UCSD-AML1 (cell line): ENCODE data around the gene TNFRSF6B.
"Not testable (repeated sequence)": the region's sequence is repeated elsewhere in the genome, so short reads cannot be mapped to it uniquely, and the experiment has no call there.

Source experiments
- DNase-seq: peaks from one replicate; lab custom pipeline; 2025; ENCODE audit not compliant: unreplicated experiment; lab: John Stamatoyannopoulos, UW

TNFRSF6B gene

GRCh38 chr20:63706852-63707557 is 10.6 kb downstream of the TNFRSF6B start:
- peak; percentile 56 for DNase-seq

- peak; percentile 91 for DNase-seq
Observed at GRCh38 chr20:63707558-63708300, 11.3 kb downstream of the TNFRSF6B start, which contains the start of the genes ARFRP1 and ZGPAT. Gene ARFRP1 (minus strand): TSS chr20:63707976. CDS start chr20:63707091, 885 bp downstream. Gene ZGPAT (plus strand): TSS chr20:63708039. CDS start chr20:63708581, 542 bp downstream.

- no peak for DNase-seq
Observed at GRCh38 chr20:63708301-63709148, 12.1 kb downstream of the TNFRSF6B start.

DNA sequence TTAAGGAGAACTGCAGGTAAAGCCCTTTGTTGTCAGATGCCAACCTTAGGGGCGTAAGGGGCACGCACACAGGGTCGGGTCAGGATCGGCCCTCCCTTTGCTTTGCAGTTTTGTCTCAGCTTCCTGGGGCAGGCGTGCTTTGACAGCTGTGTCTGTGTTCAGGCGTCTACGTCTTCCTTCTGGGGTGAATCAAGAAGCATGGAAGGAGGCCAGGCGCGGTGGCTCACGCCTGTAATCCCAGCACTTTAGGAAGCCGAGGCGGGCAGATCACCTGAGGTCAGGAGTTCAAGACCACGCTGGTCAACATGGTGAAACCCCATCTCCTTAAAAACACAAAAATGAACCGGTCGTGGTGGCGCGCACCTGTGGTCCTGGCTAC is 12.7 kb downstream of the TNFRSF6B start:
- DNase-seq, result no peak

- DNase-seq, result no peak
Observed at GRCh38 chr20:63711085-63711645, 14.7 kb downstream of the TNFRSF6B start.

DNA sequence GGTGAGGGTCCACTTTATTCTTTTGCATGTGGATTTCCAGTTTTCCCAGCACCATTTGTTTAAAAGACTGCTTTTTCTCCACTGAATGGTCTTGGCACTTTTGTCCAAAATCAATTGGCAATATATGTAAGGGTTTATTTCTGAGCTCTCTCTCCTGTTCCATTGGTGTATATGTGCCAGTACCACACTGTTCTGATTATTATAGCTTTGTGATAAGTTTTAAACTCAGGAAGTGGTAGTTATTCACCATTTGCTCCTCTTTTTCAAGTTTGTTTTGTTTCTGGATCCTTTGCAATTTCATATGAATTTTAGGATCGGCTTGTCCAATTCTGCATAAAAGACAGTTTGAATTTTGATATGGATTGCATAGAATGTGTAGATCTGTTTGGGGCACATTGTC is 15.7 kb downstream of the TNFRSF6B start:
- DNase-seq, result no peak

GRCh38 chr20:63714858-63715257 is 18.4 kb downstream of the TNFRSF6B start:
- no peak for DNase-seq

DNA sequence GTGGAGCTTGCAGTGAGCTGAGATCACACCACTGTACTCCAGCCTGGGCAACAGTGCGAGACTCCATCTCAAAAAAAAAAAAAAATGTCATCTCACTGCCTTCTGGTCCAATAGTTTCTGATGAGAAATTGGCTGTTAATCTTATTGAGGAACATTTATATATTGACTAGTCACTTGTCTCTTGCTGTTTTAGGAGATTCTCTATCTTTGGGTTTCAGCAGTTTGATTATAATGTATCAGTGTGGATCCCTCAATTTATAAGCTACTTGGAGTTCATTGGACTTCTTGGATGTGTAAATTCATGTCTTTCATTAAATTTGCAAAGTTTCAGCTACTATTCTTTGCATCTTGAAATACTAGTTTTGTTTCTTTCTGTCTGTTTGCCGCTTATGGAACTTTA is 22.5 kb downstream of the TNFRSF6B start:
- DNase-seq, result no peak

DNA sequence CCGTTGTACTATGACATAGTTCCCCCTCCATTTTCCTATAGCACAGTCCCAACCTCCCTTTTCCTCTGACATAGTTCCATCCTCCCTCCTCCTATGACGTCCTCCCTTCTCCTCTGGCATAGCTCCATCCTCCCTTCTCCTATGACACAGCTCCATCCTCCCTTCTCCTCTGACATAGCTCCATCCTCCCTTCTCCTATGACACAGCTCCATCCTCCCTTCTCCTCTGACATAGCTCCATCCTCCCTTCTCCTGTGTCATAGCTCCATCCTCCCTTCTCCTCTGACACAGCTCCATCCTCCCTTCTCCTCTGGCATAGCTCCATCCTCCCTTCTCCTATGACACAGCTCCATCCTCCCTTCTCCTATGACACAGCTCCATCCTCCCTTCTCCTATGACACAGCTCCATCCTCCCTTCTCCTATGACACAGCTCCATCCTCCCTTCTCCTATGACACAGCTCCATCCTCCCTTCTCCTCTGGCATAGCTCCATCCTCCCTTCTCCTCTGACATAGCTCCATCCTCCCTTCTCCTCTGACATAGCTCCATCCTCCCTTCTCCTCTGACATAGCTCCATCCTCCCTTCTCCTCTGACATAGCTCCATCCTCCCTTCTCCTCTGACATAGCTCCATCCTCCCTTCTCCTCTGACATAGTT is 26.6 kb downstream of the TNFRSF6B start:
- DNase-seq, result not testable (repeated sequence)

DNA sequence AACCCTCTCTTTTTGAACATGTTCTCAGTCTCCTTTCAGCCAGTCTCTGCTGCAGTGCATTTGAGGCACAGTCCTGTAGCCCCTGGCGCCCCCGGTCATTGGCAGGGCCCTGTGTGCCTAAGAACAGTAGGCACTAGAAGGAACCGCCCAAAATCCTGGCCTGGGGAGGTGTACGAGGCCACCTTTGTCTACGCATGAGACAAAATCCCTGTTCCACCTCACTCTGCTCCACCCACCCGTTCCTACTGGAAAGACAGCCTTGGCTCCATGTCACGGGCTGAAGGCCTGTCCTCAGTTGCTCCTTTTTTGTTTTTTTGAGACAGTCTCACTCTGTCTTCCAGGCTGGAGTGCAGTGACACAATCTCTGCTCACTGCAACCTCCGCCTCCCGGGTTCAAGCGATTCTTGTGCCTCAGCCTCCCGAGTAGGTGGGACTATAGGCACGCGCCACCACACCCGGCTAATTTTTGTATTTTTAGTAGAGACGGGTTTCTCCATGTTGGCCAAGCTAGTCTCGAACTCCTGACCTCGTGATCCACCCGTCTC is 33.8 kb downstream of the TNFRSF6B start:
- DNase-seq, result not testable (repeated sequence)

DNA sequence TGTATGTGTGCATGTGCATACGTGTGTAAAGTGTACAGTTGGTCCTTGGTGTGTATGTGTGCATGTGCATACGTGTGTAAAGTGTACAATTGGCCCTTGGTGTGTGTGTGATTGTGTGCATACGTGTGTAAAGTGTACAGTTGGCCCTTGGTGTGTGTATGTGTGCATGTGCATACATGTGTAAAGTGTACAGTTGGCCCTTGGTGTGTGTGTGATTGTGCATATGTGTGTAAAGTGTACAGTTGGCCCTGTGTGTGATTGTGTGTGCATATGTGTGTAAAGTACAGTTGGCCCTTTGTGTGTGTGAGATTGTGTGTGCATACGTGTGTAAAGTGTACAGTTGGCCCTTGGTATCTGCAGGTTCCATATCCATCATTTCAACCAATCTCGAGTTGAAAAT is 35.0 kb downstream of the TNFRSF6B start:
- DNase-seq, result no peak

- DNase-seq, result no peak
Observed at GRCh38 chr20:63732118-63733095, 36.0 kb downstream of the TNFRSF6B start.

DNA sequence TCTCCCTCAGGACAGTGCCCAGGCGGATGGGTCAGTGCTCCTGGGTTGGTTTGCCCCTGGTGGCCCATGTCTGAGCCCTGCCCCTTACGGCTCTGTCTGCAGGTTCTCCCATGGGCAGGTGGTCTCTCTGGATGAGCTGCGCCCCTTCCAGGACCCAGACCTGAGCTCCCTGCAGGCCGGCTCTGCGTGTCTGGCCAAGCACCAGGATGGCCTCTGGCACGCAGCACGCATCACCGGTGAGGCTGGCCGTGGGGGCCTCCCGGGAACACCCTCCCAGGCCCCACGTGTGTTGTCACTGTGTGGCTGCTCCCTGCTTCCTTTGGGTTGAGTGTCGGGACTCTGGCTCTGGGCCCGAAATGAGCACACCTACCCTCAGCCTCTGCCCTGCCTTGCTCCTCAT is 36.7 kb downstream of the TNFRSF6B start:
- no peak for DNase-seq

GRCh38 chr20:63733579-63734081 is 37.2 kb downstream of the TNFRSF6B start:
- DNase-seq, result no peak

DNA sequence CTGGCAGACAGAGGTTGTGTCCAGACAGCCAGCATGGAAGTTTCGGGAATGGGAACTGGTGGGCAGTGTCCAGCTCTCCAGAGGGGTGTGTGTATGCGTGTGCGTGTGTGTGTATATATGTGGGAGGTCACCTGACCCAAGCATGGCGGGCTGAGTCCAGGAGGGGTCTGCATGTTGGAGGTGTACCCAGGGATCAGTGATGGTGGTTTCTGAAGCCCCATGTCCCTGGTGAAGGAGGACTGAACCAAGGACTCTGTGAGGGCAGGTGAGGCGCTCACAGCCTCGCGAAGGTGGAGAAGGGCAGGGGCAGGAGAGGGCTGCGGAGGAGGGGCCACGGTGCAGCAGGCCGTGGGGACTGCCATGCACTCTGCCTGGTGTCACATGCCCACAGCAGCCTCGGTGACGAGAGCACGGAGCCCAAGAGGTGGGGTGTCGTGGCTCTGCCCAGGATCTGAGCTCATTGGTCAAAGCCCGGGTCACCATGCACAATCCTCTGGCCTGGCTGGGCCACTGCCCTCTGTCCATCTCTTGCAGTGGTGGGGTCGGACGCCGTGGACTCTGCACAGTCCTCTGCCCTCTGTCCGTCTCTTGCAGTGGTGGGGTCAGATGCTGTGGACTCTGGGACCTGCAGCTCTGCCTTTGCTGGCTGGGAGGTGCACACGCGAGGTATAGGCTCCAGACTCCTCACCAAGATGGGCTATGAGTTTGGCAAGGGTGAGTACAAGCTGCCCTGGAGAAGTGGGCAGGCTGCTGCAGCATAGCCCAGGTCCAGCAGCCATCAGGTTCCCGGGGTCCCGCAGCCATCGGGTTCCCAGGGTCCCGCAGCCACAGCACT is 37.9 kb downstream of the TNFRSF6B start:
- DNase-seq, result no peak

GRCh38 chr20:63734946-63735858 is 38.8 kb downstream of the TNFRSF6B start:
- no peak for DNase-seq
